IMR-90 (cell line): ENCODE data around the gene PALS2. TPM values are rescaled to one million over a fixed set of nuclear protein-coding genes. Genes with fewer than 3 reads are reported as not detected.

Experiments used
- ATAC-seq: fragments of 200-7000 bp; cut with Tn5 transposase; 2 replicates; pipeline ENCODE4 v1.9.1; 2020; ENCODE audit warnings: low read depth, mild to moderate bottlenecking, moderate library complexity
- BruUV-seq: library from RNA; stranded (reverse); fragments of 400-500 nt; replicated peaks from 2 replicates; lab custom pipeline; 2021; lab: Mats Ljungman, UMichigan
- CTCF ChIA-PET: fragments of 300-600 bp; formaldehyde crosslinking; extraction: SDS; loops from one replicate; lab custom pipeline; 2021; ENCODE audit warnings: antibody characterized with exemption; lab: Yijun Ruan, JAX
- POLR2A ChIA-PET: fragments of 300-600 bp; sonication (Branson Sonifier 250); formaldehyde crosslinking; loops from one replicate; lab custom pipeline; 2022; ENCODE audit warnings: antibody characterized with exemption; ENCODE audit not compliant: unreplicated experiment; lab: Charles Lee
- DNase-seq: peaks from one replicate; pipeline ENCODE4 v3.0.0; 2013
- H2AFZ ChIP-seq: replicated peaks from 2 replicates; pipeline ENCODE3; 2013; ENCODE audit warnings: low read length, mild to moderate bottlenecking; ENCODE audit not compliant: poor library complexity
- H2AK5ac ChIP-seq: 2 replicates; pipeline ENCODE4 v1.6.1; 2013; ENCODE audit warnings: low read depth, low read length, inconsistent platforms
- H2AK9ac ChIP-seq: replicated peaks from 2 replicates; pipeline ENCODE3; 2013; ENCODE audit warnings: mild to moderate bottlenecking, low read depth, low read length, moderate library complexity; ENCODE audit not compliant: poor library complexity
- H2BK120ac ChIP-seq: 2 replicates; pipeline ENCODE4 v1.6.1; 2013; ENCODE audit warnings: low read depth, low read length, inconsistent platforms
- H2BK15ac ChIP-seq: 3 replicates; pipeline ENCODE4 v1.6.1; 2013; ENCODE audit warnings: low read depth, low read length, inconsistent platforms
- H2BK20ac ChIP-seq: 2 replicates; pipeline ENCODE4 v1.6.1; 2013; ENCODE audit warnings: low read depth, mild to moderate bottlenecking, inconsistent platforms, low read length, moderate library complexity
- H2BK5ac ChIP-seq: 2 replicates; pipeline ENCODE4 v1.6.1; 2013; ENCODE audit warnings: mild to moderate bottlenecking, low read depth, low read length, inconsistent platforms; ENCODE audit not compliant: poor library complexity, severe bottlenecking
- H3K14ac ChIP-seq: replicated peaks from 2 replicates; pipeline ENCODE4 v1.6.1; 2013; ENCODE audit warnings: low read depth, low read length, inconsistent platforms
- H3K18ac ChIP-seq: 2 replicates; pipeline ENCODE4 v1.6.1; 2013; ENCODE audit warnings: low read depth, low read length, control low read depth
- H3K23ac ChIP-seq: 2 replicates; pipeline ENCODE4 v1.6.1; 2013; ENCODE audit warnings: low read depth, low read length, inconsistent platforms
- H3K27ac ChIP-seq: 2 replicates; pipeline ENCODE4 v1.5.1; 2013; ENCODE audit warnings: mild to moderate bottlenecking, control low read depth, low read length; ENCODE audit not compliant: insufficient read depth
- H3K27me3 ChIP-seq: 2 replicates; pipeline ENCODE4 v1.6.1; 2013; ENCODE audit warnings: low read length; ENCODE audit not compliant: control insufficient read depth, insufficient read depth
- H3K36me3 ChIP-seq: 2 replicates; pipeline ENCODE4 v1.6.1; 2013; ENCODE audit warnings: low read length, mixed read lengths; ENCODE audit not compliant: control insufficient read depth, insufficient read depth
- H3K4ac ChIP-seq: 2 replicates; pipeline ENCODE4 v1.6.1; 2013; ENCODE audit warnings: low read depth, low read length, inconsistent platforms
- H3K4me1 ChIP-seq: 2 replicates; pipeline ENCODE4 v1.6.1; 2013; ENCODE audit warnings: low read length, mixed read lengths; ENCODE audit not compliant: control insufficient read depth, insufficient read depth
- H3K4me2 ChIP-seq: 2 replicates; pipeline ENCODE4 v1.6.1; 2013; ENCODE audit warnings: low read depth, mild to moderate bottlenecking, control low read depth, low read length, moderate library complexity
- H3K4me3 ChIP-seq: 2 replicates; pipeline ENCODE4 v1.5.1; 2013; ENCODE audit warnings: low read depth, mild to moderate bottlenecking, control low read depth, low read length, moderate library complexity; ENCODE audit not compliant: insufficient read depth
- H3K56ac ChIP-seq: 2 replicates; pipeline ENCODE4 v1.6.1; 2013; ENCODE audit warnings: low read length, inconsistent platforms; ENCODE audit not compliant: insufficient read depth; ENCODE audit errors: extremely low read depth
- H3K79me1 ChIP-seq, 2 experiments: 2 replicates each; pipeline ENCODE4 v1.6.1; 2013; ENCODE audit warnings: low read length in 2 of 2, inconsistent platforms in 1 of 2, low read depth in 1 of 2
- H3K9ac ChIP-seq: 2 replicates; pipeline ENCODE4 v1.6.1; 2013; ENCODE audit warnings: low read depth, low read length, control low read depth
- H3K9me1 ChIP-seq: 2 replicates; pipeline ENCODE4 v1.6.1; 2013; ENCODE audit warnings: low read length, inconsistent platforms; ENCODE audit not compliant: insufficient read depth
- H3K9me3 ChIP-seq: 2 replicates; pipeline ENCODE4 v1.6.1; 2013; ENCODE audit warnings: low read length; ENCODE audit not compliant: control insufficient read depth, insufficient read depth
- H4K20me1 ChIP-seq: 2 replicates; pipeline ENCODE4 v1.6.1; 2013; ENCODE audit warnings: low read length, inconsistent platforms; ENCODE audit not compliant: insufficient read depth
- H4K5ac ChIP-seq: 2 replicates; pipeline ENCODE4 v1.6.1; 2013; ENCODE audit warnings: mild to moderate bottlenecking, low read depth, low read length, control low read depth
- H4K8ac ChIP-seq, 2 experiments: 2 replicates each; pipeline ENCODE4 v1.6.1; 2013; ENCODE audit warnings: low read depth in 2 of 2, low read length in 2 of 2, control low read depth in 1 of 2, inconsistent platforms in 1 of 2
- H4K91ac ChIP-seq: 2 replicates; pipeline ENCODE4 v1.6.1; 2013; ENCODE audit warnings: low read depth, low read length, inconsistent platforms; ENCODE audit not compliant: insufficient read depth
- BHLHE40 ChIP-seq: fragments of 150-350 bp; IDR thresholded peaks from 2 replicates; pipeline ENCODE4 v1.6.1; 2016; ENCODE audit warnings: mild to moderate bottlenecking, low read depth, low read length
- MAFK ChIP-seq: IDR thresholded peaks from 2 replicates; pipeline ENCODE4 v1.6.1; 2012; ENCODE audit warnings: low read depth, low read length, improper control_type of control experiment
- MAZ ChIP-seq: IDR thresholded peaks from 2 replicates; pipeline ENCODE4 v1.6.1; 2012; ENCODE audit warnings: low read depth, mild to moderate bottlenecking, low read length, improper control_type of control experiment, moderate library complexity, borderline replicate concordance
- RAD21 ChIP-seq: IDR thresholded peaks from 2 replicates; pipeline ENCODE4 v1.6.1; 2012; ENCODE audit warnings: low read length, improper control_type of control experiment
- WGBS, 2 experiments: methylation state at CpG; one replicate each; pipeline versions ENCODE4 v1.1.5 to v1.1.7; 2013; ENCODE audit warnings: missing lambda C conversion rate in 2 of 2; ENCODE audit not compliant: insufficient read length in 1 of 2; ENCODE audit errors: extremely low coverage in 2 of 2; 5-methylcytosine and 5-hydroxymethylcytosine counted together
- dilution Hi-C: fragments of 300-500 bp; cut with HindIII; formaldehyde crosslinking; loops from one replicate; pipeline ENCODE4 v1.14.3; 2018; ENCODE audit warnings: low sequenced_read_pairs; ENCODE audit not compliant: unreplicated experiment
- in situ Hi-C: fragments of 300-500 bp; cut with MboI; formaldehyde crosslinking; loops from 3 replicates; pipeline ENCODE4 v1.14.3; 2019; ENCODE audit warnings: low sequenced_read_pairs, inconsistent platforms, mixed read lengths
- intact Hi-C: fragments of 100-400 bp; cut with micrococcal nuclease; formaldehyde crosslinking; loops from 2 replicates; pipeline ENCODE4 v1.10.0; 2022
- microRNA-seq, 2 experiments: library from miRNA; stranded (forward) in 1 of 2; unstranded in 1 of 2; fragments of 10-50 nt in 1 of 2; fragments of <30 nt in 1 of 2; gene quantifications in 1 of 2; microRNA quantifications in 1 of 2; one replicate each; pipeline versions ENCODE3 to v1.1.0; 2013 to 2020; ENCODE audit not compliant: insufficient read depth in 1 of 2, insufficient read length in 1 of 2, unreplicated experiment in 1 of 2
- polyA plus RNA-seq, 3 experiments: library from polyadenylated mRNA; depleted of rRNA; stranded (reverse); fragments of >200 nt; gene quantifications; 2 replicates each; pipeline ENCODE4 v1.2.3, GENCODE V29; 2012; ENCODE audit warnings: low replicate concordance in 1 of 3
- small RNA-seq, 5 experiments: library from RNA; depleted of rRNA; stranded (forward); fragments of <200 nt; gene quantifications; one replicate each; pipeline ENCODE3, GENCODE V24; 2012
- total RNA-seq: library from RNA; depleted of rRNA; stranded (reverse); fragments of >200 nt; gene quantifications from 2 replicates; pipeline ENCODE4 v1.2.3, GENCODE V29; 2012; rRNA removed

The PALS2 gene
- total and polyA plus RNA-seq, 2 of the 4 experiments (the other 2 are of a cell fraction): 8.8 to 15.4 TPM

DNA sequence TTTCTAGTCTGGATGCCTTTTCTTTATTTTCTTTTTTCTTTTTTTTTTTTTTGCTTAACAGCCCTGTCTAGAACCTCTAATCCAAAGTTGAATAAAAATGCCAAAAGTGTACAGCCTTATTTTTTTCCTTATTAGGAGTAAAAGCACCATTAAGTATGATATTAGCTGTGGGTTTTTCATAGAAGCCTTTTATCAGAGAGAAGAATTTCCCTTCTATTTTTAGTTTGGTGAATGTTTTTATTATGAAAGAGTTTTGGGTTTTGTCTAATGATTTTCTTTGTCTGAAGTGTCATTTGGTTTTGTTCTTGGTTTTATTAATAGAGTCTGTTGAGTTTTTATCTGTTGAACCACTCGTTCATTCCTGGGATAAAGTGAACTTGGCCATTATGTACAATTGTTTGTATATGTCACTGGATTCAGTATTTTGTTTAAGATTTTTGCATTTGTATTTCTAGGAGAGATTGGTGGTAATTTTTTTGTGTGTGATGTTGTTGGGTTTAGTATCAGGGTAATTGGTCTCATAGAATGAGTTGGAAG, 49.5 kb downstream of the PALS2 start:
- no TSS peak for BruUV-seq
- no peaks in the 10 kb centered on the region for H3K9me1 ChIP-seq
- H3K56ac ChIP-seq: no peak overlapping the region
- no peak overlapping the region for H2AK5ac ChIP-seq
- H3K23ac ChIP-seq: no peak overlapping the region
- H2BK20ac ChIP-seq: no peak overlapping the region
- no peak overlapping the region for H3K27ac ChIP-seq
- peaks cover 0 to 10% of the 10 kb centered on the region in 2 experiments; a peak in 2 of 4 replicates for H3K79me1 ChIP-seq
- no peak overlapping the region for H4K8ac ChIP-seq
- no peak overlapping the region for H3K9ac ChIP-seq
- no peak overlapping the region for H2BK120ac ChIP-seq
- H3K9me3 ChIP-seq: no peaks in the 10 kb centered on the region
- peaks cover 5% of the 10 kb centered on the region for H4K20me1 ChIP-seq
- intact Hi-C loops (no loop called here), in situ Hi-C loops (no loop called here), dilution Hi-C loops (no loop called here)
- H3K4me3 ChIP-seq: no peak overlapping the region
- no peak overlapping the region for H4K91ac ChIP-seq
- no peak overlapping the region for H3K14ac ChIP-seq
- POLR2A ChIA-PET: interaction anchor here (0.7 kb wide), 1 partner anchor 1774 kb away, joined by 17 read pairs; no protein-coding TSS in a partner anchor
- H3K4me2 ChIP-seq: no peak overlapping the region
- no peak overlapping the region for H3K18ac ChIP-seq
- no peak overlapping the region for H3K4ac ChIP-seq
- DNase-seq (no peak), ATAC-seq (no peak)
- no peak for TF ChIP-seq RAD21
- no peak for TF ChIP-seq MAFK
- no peak for TF ChIP-seq MAZ
- TF ChIP-seq BHLHE40: no peak
- CTCF ChIA-PET: no interaction called here
- H3K4me1 ChIP-seq: no peaks in the 10 kb centered on the region
- H2AFZ ChIP-seq: no peak overlapping the region
- no peaks in the 10 kb centered on the region for H3K36me3 ChIP-seq
- no peaks in the 10 kb centered on the region for H3K27me3 ChIP-seq
- no CpG with 5 or more reads among the region's 1 CpG for WGBS, 2 experiments
- H4K5ac ChIP-seq: no peak overlapping the region
- H2AK9ac ChIP-seq: no peak overlapping the region
- H2BK15ac ChIP-seq: no peak overlapping the region
- H2BK5ac ChIP-seq: no peak overlapping the region

Small RNA genes lying within 50 kb of the gene (microRNA-seq; reads per million reads assigned to microRNA genes)
- gene RNU6-1103P (ENCODE audit: insufficient read depth, insufficient read length): not detected
- not detected for gene SUMO2P14 (ENCODE audit: insufficient read depth, insufficient read length)

Small RNA genes lying within 50 kb of the gene (small RNA-seq; reads per million reads assigned to genes)
- gene RNU6-1103P: 0 reads per million in 5 experiments
- gene SUMO2P14: 0 reads per million in 5 experiments

Other genes with a start within 250 kb of the PALS2 start
- gene GSDME, start 184.0 kb downstream of the PALS2 start, total RNA-seq: 78.7 and 88.3 TPM in 2 replicates
- 71.5 and 75.2 TPM in 2 replicates for gene GSDME, start 184.0 kb downstream of the PALS2 start, polyA plus RNA-seq (2012; rRNA removed)